Loucy (cell line): ENCODE measurements around the gene ULBP1.
"Not testable (repeated sequence)": the region's sequence is repeated elsewhere in the genome, so short reads cannot be mapped to it uniquely, and the experiment has no call there.

Experiments used
- CTCF ChIP-seq: fragments of 200-600 bp; sonication (generic); conservative IDR thresholded peaks from 2 replicates; pipeline ENCODE4 v1.5.1; 2014; ENCODE audit warnings: mild to moderate bottlenecking, antibody characterized with exemption, low read length
- EZH2phosphoT487 ChIP-seq: fragments of 200-600 bp; IDR thresholded peaks from 2 replicates; pipeline ENCODE4 v1.6.1; 2018; ENCODE audit warnings: antibody characterized with exemption, mild to moderate bottlenecking, moderate library complexity, borderline replicate concordance

- TF ChIP-seq CTCF, EZH2phosphoT487: not testable (repeated sequence)
Measured at GRCh38 chr6:149968909-149969308, 5.2 kb downstream of the ULBP1 start.
